HCT116 (cell line): ENCODE results near the gene MAP3K7CL. TPM values are rescaled to one million over a fixed set of nuclear protein-coding genes. Genes with fewer than 3 reads are reported as not detected.

Experiments
- ATAC-seq: fragments of 200-7000 bp; cut with Tn5 transposase; 2 replicates; pipeline ENCODE4 v1.9.1; 2020; ENCODE audit warnings: mild to moderate bottlenecking, moderate library complexity
- BruUV-seq: library from RNA; stranded (reverse); fragments of 400-500 nt; replicated peaks from 2 replicates; lab custom pipeline; 2021; lab: Mats Ljungman, UMichigan
- CTCF ChIA-PET: fragments of 300-600 bp; sonication (Branson Sonifier 250); formaldehyde crosslinking; loops from one replicate; lab custom pipeline; 2021; ENCODE audit warnings: antibody characterized with exemption; lab: Charles Lee
- POLR2A ChIA-PET: fragments of 300-600, 350-600 bp; sonication (Branson Sonifier 250); formaldehyde crosslinking; loops from one replicate; lab custom pipeline; 2021; ENCODE audit warnings: antibody characterized with exemption; lab: Charles Lee
- RAD21 ChIA-PET, 2 experiments: fragments of 300-600 bp; sonication (Branson Sonifier 250); formaldehyde crosslinking; loops; one replicate each; lab custom pipeline; 2023; ENCODE audit warnings: low total read pairs in 2 of 2; ENCODE audit not compliant: uncharacterized antibody in 2 of 2, unreplicated experiment in 2 of 2, low non-redundant PET in 1 of 2; lab: Charles Lee
- DNase-seq: peaks from one replicate; pipeline ENCODE4 v3.0.0-alpha.2; 2010; ENCODE audit warnings: low read depth, low spot score
- H2AFZ ChIP-seq: fragments of 200-600 bp; shearing (Covaris generic), sonication (generic); 2 replicates; pipeline ENCODE4 v1.6.1; 2017; ENCODE audit warnings: low read depth, mixed run types, mixed read lengths, antibody characterized with exemption, low read length; ENCODE audit not compliant: poor library complexity, severe bottlenecking
- H3K27ac ChIP-seq: 2 replicates; pipeline ENCODE4 v1.5.1; 2012; ENCODE audit warnings: low read depth, low read length
- H3K27me3 ChIP-seq: fragments of 200-600 bp; sonication (generic); 2 replicates; pipeline ENCODE4 v1.6.1; 2016; ENCODE audit warnings: mixed run types, low read length, mixed read lengths; ENCODE audit not compliant: insufficient read depth
- H3K36me3 ChIP-seq, 2 experiments: fragments of 200-500 bp in 1 of 2; fragments of 200-600 bp in 1 of 2; sonication (Bioruptor generic) in 1 of 2; sonication (generic) in 1 of 2; 2 replicates each; pipeline versions ENCODE4 v1.5.1 to v1.6.1; 2014 to 2016; ENCODE audit warnings: low read length in 2 of 2, inconsistent platforms in 1 of 2, mixed read lengths in 1 of 2, mixed run types in 1 of 2; ENCODE audit not compliant: insufficient read depth in 2 of 2, control insufficient read depth in 1 of 2
- H3K4me1 ChIP-seq, 2 experiments: fragments of 200-600 bp in 1 of 2; sonication (generic) in 1 of 2; 2 replicates each; pipeline versions ENCODE4 v1.5.1 to v1.6.1; 2012 to 2017; ENCODE audit warnings: low read length in 2 of 2, inconsistent platforms in 1 of 2, mild to moderate bottlenecking in 1 of 2, mixed read lengths in 1 of 2, mixed run types in 1 of 2, moderate library complexity in 1 of 2; ENCODE audit not compliant: insufficient read depth in 2 of 2, control insufficient read depth in 1 of 2
- H3K4me2 ChIP-seq: fragments of 200-600 bp; sonication (generic); 2 replicates; pipeline ENCODE4 v1.6.1; 2017; ENCODE audit warnings: mixed run types, low read length, mixed read lengths
- H3K4me3 ChIP-seq, 2 experiments: fragments of 200-600 bp in 1 of 2; sonication (generic) in 1 of 2; replicated peaks in 1 of 2; 2 replicates each; pipeline ENCODE4 v1.5.1; 2011 to 2016; ENCODE audit warnings: low read length in 2 of 2, control low read depth in 1 of 2, low read depth in 1 of 2, mild to moderate bottlenecking in 1 of 2, mixed read lengths in 1 of 2, mixed run types in 1 of 2
- H3K79me2 ChIP-seq: fragments of 200-600 bp; sonication (generic); 2 replicates; pipeline ENCODE4 v1.6.1; 2017; ENCODE audit warnings: mild to moderate bottlenecking, mixed run types, low read length, moderate library complexity, mixed read lengths; ENCODE audit not compliant: insufficient read depth
- H3K9ac ChIP-seq: fragments of 200-600 bp; sonication (generic); 2 replicates; pipeline ENCODE4 v1.6.1; 2016; ENCODE audit warnings: low read length, mixed read lengths
- H3K9me2 ChIP-seq: fragments of 200-600 bp; sonication (generic), shearing (Covaris generic); 2 replicates; pipeline ENCODE4 v1.6.1; 2017; ENCODE audit warnings: mixed run types, mild to moderate bottlenecking, moderate library complexity; ENCODE audit not compliant: insufficient read depth
- H3K9me3 ChIP-seq, 2 experiments: fragments of 200-500 bp in 1 of 2; fragments of 200-600 bp in 1 of 2; sonication (Bioruptor generic) in 1 of 2; sonication (generic) in 1 of 2; 2 replicates each; pipeline ENCODE4 v1.6.1; 2014 to 2017; ENCODE audit warnings: low read length in 2 of 2, mixed read lengths in 2 of 2, inconsistent platforms in 1 of 2, low read depth in 1 of 2, mild to moderate bottlenecking in 1 of 2, mixed run types in 1 of 2, moderate library complexity in 1 of 2; ENCODE audit not compliant: control insufficient read depth in 1 of 2, insufficient read depth in 1 of 2
- H4K20me1 ChIP-seq: fragments of 200-600 bp; sonication (generic), shearing (Covaris generic); 2 replicates; pipeline ENCODE4 v1.6.1; 2017; ENCODE audit warnings: mixed run types, mild to moderate bottlenecking, moderate library complexity; ENCODE audit not compliant: insufficient read depth
- ATF3 ChIP-seq: IDR thresholded peaks from 2 replicates; pipeline ENCODE4 v1.6.1; 2012
- CEBPB ChIP-seq: IDR thresholded peaks from 2 replicates; pipeline ENCODE4 v1.6.1; 2012; ENCODE audit warnings: low read depth
- EGR1 ChIP-seq: IDR thresholded peaks from 2 replicates; pipeline ENCODE4 v1.6.1; 2012; ENCODE audit warnings: low read depth
- EZH2phosphoT487 ChIP-seq: fragments of 200-600 bp; IDR thresholded peaks from 2 replicates; pipeline ENCODE4 v1.6.1; 2018; ENCODE audit warnings: antibody characterized with exemption, borderline replicate concordance
- FOSL1 ChIP-seq: IDR thresholded peaks from 2 replicates; pipeline ENCODE4 v1.6.1; 2012; ENCODE audit warnings: low read depth
- JUND ChIP-seq: IDR thresholded peaks from 2 replicates; pipeline ENCODE4 v1.6.1; 2012
- POLR2AphosphoS5 ChIP-seq: IDR thresholded peaks from 2 replicates; pipeline ENCODE4 v1.6.1; 2011; ENCODE audit warnings: mild to moderate bottlenecking, low read depth, low read length, moderate library complexity
- RAD21 ChIP-seq: IDR thresholded peaks from 2 replicates; pipeline ENCODE4 v1.6.1; 2012; ENCODE audit warnings: low read depth, mild to moderate bottlenecking
- SP1 ChIP-seq: IDR thresholded peaks from 2 replicates; pipeline ENCODE4 v1.6.1; 2012; ENCODE audit warnings: low read depth
- SRF ChIP-seq: IDR thresholded peaks from 2 replicates; pipeline ENCODE4 v1.6.1; 2012; ENCODE audit warnings: low read depth
- TCF7L2 ChIP-seq: IDR thresholded peaks from 2 replicates; pipeline ENCODE4 v1.7.0; 2011; ENCODE audit warnings: borderline replicate concordance, inconsistent platforms; ENCODE audit not compliant: insufficient read depth, insufficient read length; ENCODE audit errors: extremely low read depth
- YY1 ChIP-seq: IDR thresholded peaks from 2 replicates; pipeline ENCODE4 v1.6.1; 2011; ENCODE audit warnings: low read length, low read depth, moderate library complexity, mild to moderate bottlenecking; ENCODE audit not compliant: insufficient replicate concordance; ENCODE audit errors: extremely low read depth
- ZBTB33 ChIP-seq: IDR thresholded peaks from 2 replicates; pipeline ENCODE4 v1.6.1; 2011; ENCODE audit warnings: mild to moderate bottlenecking, low read length, moderate library complexity; ENCODE audit not compliant: insufficient replicate concordance; ENCODE audit errors: extremely low read depth
- ZFX ChIP-seq: fragments of 450-650 bp; IDR thresholded peaks from 2 replicates; pipeline ENCODE4 v1.6.1; 2017
- ZNF274 ChIP-seq: fragments of 200-500 bp; sonication (Bioruptor generic); IDR thresholded peaks from 2 replicates; pipeline ENCODE4 v1.6.1; 2014; ENCODE audit warnings: mild to moderate bottlenecking, low read depth, low read length, inconsistent platforms
- intact Hi-C: fragments of 100-400 bp; cut with micrococcal nuclease; formaldehyde crosslinking; loops from 2 replicates; pipeline ENCODE4 v1.10.0; 2022
- total RNA-seq: library from RNA; stranded (reverse); gene quantifications from one replicate; pipeline ENCODE4 v1.2.1, GENCODE V29; 2021; ENCODE audit not compliant: unreplicated experiment
- TF ChIP-seq, protein P1 (sequence below): IDR thresholded peaks from 2 replicates; pipeline ENCODE4 v1.6.1; 2012

Gene MAP3K7CL
- total RNA-seq, 1 experiment from 2014 or later = 0.57 TPM

DNA sequence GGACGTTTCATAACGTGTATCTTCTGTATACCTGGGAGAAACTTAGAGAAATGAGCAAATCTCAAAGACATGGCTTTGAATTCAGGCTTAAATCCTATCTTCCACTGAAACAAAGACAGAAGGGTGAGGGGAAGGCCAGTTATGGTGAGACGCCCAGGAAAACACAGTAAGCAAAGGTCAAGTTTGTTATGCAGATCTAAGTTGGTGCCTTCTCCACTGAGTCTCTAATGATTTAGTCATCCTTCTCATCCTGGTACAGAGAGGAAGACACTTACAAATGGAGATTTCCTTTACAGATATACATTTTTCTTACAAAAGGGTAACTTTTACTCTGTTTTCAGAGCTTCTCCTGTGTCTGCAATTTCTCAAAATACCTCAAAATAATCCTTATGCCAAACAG lies 64.4 kb downstream of the MAP3K7CL start:
- intact Hi-C loops = no loop called here
- no peak for DNase-seq
- ChIA-PET POLR2A (no interaction called here), RAD21 (no interaction called here), CTCF (no interaction called here)
- no peak overlapping the region for H3K9ac ChIP-seq
- no peaks in the 10 kb centered on the region for H3K36me3 ChIP-seq
- peak overlapping the region; percentile 69 for H2AFZ ChIP-seq
- H3K27me3 ChIP-seq = no peaks in the 10 kb centered on the region
- H3K4me1 ChIP-seq = peaks cover 4 to 25% of the 10 kb centered on the region in 2 experiments; a peak in 2 of 4 replicates
- H3K27ac ChIP-seq = no peak overlapping the region
- no peaks in the 10 kb centered on the region for H3K79me2 ChIP-seq
- no peak for ATAC-seq
- no TSS peak for BruUV-seq
- H3K9me2 ChIP-seq = no peaks in the 10 kb centered on the region
- no peaks in the 10 kb centered on the region for H3K9me3 ChIP-seq
- H3K4me3 ChIP-seq = no peak overlapping the region
- H4K20me1 ChIP-seq = no peaks in the 10 kb centered on the region
- H3K4me2 ChIP-seq = no peak overlapping the region
- TF ChIP-seq ZFX = no peak
- no peak for TF ChIP-seq JUND

GRCh38 chr21:29195981-29196669 lies 65.7 kb downstream of the MAP3K7CL start:
- peaks cover 4 to 25% of the 10 kb centered on the region in 2 experiments; a peak in 2 of 4 replicates for H3K4me1 ChIP-seq
- intact Hi-C loops = no loop called here
- no peaks in the 10 kb centered on the region for H4K20me1 ChIP-seq
- ChIA-PET RAD21 (no interaction called here), CTCF (interaction anchor here (0.7 to 1.4 kb wide), 3 partner anchors 8 to 31 kb away, joined by 3 to 8 read pairs (median 3); no protein-coding TSS in a partner anchor), POLR2A (interaction anchor here (0.7 kb wide), 1 partner anchor 103 kb away, joined by 3 read pairs; no protein-coding TSS in a partner anchor)
- H3K79me2 ChIP-seq = no peaks in the 10 kb centered on the region
- no peaks in the 10 kb centered on the region for H3K27me3 ChIP-seq
- 0 out of 4 replicates have a peak, but pooled peaks cover 0 to under 1% of the 10 kb centered on the region in 2 experiments for H3K9me3 ChIP-seq
- H3K4me3 ChIP-seq = peak overlapping the region; percentile 33 to 49
- H3K9me2 ChIP-seq = no peaks in the 10 kb centered on the region
- ATAC-seq (peak; percentile 95), DNase-seq (peak; percentile 77)
- no peaks in the 10 kb centered on the region for H3K36me3 ChIP-seq
- peak overlapping the region; percentile 76 for H3K4me2 ChIP-seq
- H2AFZ ChIP-seq = peak overlapping the region; percentile 94
- no TSS peak for BruUV-seq
- no peak overlapping the region for H3K27ac ChIP-seq
- H3K9ac ChIP-seq = peak overlapping the region; percentile 17; the same call in 1 of the 2 replicates
- TF ChIP-seq EZH2phosphoT487 (no peak), ATF3 (0 out of 2 replicates have a peak, but pooled peaks have one; percentile 6), ZNF274 (no peak), RAD21 (peak; percentile 34), FOSL1 (peak; percentile 87), EGR1 (no peak), ZBTB33 (no peak), CEBPB (peak; percentile 88), TCF7L2 (no peak), SP1 (peak; percentile 60; the same call in 1 of the 2 replicates), ZFX (no peak), YY1 (no peak), POLR2AphosphoS5 (peak; percentile 37; the same call in 1 of the 2 replicates), SRF (no peak), JUND (peak; percentile 76)
- TF ChIP-seq, protein P1, sequence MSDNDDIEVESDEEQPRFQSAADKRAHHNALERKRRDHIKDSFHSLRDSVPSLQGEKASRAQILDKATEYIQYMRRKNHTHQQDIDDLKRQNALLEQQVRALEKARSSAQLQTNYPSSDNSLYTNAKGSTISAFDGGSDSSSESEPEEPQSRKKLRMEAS = no peak
